ENCODE results near the gene TSPAN4.

DNA sequence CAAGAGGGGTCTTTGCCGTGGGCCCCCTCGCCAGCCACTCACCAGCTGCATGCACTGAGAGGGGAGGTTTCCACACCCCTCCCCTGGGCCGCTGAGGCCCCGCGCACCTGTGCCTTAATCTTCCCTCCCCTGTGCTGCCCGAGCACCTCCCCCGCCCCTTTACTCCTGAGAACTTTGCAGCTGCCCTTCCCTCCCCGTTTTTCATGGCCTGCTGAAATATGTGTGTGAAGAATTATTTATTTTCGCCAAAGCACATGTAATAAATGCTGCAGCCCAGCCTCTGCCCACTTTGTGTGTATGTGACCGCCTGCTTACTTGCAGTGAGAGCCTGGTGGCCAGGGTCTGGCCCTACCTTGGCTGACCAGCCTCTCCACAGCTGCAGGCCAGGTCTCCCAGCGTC, 17.7 kb upstream of the TSPAN4 start:
- no peak for TF ChIP-seq POLR2A (IDR thresholded peaks at IDR 0.05)
- TF ChIP-seq, protein P1, sequence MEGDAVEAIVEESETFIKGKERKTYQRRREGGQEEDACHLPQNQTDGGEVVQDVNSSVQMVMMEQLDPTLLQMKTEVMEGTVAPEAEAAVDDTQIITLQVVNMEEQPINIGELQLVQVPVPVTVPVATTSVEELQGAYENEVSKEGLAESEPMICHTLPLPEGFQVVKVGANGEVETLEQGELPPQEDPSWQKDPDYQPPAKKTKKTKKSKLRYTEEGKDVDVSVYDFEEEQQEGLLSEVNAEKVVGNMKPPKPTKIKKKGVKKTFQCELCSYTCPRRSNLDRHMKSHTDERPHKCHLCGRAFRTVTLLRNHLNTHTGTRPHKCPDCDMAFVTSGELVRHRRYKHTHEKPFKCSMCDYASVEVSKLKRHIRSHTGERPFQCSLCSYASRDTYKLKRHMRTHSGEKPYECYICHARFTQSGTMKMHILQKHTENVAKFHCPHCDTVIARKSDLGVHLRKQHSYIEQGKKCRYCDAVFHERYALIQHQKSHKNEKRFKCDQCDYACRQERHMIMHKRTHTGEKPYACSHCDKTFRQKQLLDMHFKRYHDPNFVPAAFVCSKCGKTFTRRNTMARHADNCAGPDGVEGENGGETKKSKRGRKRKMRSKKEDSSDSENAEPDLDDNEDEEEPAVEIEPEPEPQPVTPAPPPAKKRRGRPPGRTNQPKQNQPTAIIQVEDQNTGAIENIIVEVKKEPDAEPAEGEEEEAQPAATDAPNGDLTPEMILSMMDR (IDR thresholded peaks at IDR 0.05): no peak

Measured in lower leg skin (tissue), 3 donors.